Fibroblast of skin of left biceps (primary cell): ENCODE data around the gene TRIO.

Experiments
- DNase-seq, 2 experiments: peaks; one replicate each; pipeline ENCODE4 v3.0.0-alpha.2; 2013; ENCODE audit warnings: low read depth in 2 of 2

TRIO gene

GRCh38 chr5:14123551-14123950 is 19.6 kb upstream of the TRIO start:
- no peak for DNase-seq

DNA sequence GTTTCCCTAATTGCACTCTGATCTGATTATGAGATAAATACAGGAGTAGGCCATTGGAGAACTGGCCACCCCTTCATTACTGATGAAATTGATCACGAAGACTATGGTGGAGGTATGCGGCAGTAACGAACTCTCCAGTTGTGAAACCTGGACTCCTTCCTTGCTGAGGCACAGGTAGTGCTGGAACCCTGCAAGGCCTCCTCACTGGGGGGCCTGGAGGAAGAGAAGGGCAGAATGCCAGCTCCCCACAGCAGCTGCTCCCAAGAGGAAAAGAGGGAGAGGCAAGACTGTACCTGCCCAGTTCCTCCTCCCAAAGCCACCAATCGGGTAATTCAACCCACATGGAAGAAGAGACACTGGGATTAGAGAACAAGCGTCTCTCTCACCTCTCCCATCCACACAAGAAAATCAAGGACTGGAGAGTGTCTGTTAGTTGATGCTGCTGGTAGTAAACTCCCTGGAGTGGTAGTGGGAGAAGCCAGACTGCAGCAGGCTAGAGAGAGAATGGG is 19.1 kb upstream of the TRIO start:
- DNase-seq = no peak

DNA sequence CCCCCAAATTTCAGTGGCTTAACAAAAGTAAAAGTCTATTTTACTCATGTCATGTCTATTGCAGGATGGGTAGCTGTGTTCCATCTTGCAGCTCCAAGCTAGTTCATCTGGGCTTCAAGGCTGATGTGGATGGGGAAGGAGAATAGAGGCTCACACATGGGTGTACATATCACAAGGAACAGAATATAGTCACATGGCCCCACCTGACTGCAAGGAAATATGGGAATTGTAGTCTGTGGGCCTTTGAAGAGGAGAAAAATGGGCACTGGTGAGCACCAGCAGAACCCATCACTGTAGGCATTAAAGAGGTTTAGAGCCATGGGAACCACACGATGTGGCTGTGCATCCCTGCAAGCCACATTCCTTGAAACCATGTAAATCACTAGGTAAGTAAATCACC is 17.9 kb upstream of the TRIO start:
- no peak for DNase-seq

DNA sequence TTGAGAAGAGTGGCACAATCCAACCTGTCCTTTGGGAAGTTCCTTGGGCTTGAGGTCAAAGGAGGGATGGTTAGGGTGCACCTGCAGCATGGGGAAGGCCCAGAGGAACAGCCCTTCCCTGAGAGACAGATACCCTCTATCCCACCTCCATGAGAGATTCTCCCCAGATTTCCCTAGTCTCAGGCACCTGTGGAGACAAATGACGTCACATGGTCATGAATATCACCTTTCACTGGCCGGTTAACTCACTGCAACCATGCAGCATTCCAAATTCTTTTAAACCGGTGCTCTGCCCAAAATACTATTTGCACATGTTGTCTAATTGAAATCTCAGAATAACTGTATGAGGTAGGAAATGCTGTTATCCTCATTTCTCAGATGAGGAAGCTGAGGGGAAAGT is 15.6 kb upstream of the TRIO start:
- DNase-seq = no peak

DNA sequence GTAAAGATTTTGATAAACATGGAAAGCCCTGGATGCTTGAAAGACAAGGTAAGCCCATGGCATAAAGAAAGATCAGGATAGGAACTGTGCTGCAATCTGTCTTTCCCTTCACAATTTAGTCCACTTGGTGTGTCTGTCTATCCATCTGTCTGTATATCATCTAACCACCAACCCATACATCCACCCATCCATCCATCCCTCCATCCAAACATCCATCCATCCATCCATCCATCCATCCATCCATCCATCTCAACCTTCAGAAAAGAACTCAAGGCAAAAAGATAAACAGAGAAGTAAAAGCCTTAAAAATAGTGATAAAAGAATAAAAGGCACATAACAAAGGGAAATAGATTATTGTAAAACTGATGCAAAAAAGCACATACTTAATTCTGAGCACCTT is 15.1 kb upstream of the TRIO start:
- no peak for DNase-seq

- no peak for DNase-seq
These were observed 14.0 kb upstream of the TRIO start for GRCh38 chr5:14129123-14129522.

GRCh38 chr5:14131855-14132503 is 11.2 kb upstream of the TRIO start:
- no peak for DNase-seq

- no peak for DNase-seq
These were observed 9.7 kb upstream of the TRIO start for GRCh38 chr5:14133394-14133793.

GRCh38 chr5:14134083-14134482 is 9.1 kb upstream of the TRIO start:
- DNase-seq = no peak

DNA sequence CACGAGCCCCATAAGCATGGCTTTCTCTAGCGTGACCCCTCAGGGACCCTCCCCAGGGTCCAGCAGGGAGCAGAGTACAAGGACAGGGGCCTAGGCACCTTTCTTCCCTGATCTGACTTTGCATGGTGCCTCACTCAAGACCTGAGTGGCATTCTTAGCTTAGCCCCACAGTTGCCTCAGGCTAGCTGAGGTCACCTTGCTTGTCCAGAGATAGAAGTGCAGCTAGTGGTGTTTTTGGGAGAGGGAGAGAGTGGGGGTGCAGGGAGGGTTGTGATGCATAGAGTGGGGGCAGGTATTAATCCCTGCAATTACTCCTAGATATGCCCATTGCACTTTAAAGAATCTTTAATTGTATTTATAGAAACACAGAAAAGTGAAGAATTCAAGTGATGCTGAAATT is 8.4 kb upstream of the TRIO start:
- no peak for DNase-seq

GRCh38 chr5:14135621-14136020 is 7.5 kb upstream of the TRIO start:
- no peak for DNase-seq

- no peak for DNase-seq
These were observed 6.9 kb upstream of the TRIO start for GRCh38 chr5:14136228-14136627.

DNA sequence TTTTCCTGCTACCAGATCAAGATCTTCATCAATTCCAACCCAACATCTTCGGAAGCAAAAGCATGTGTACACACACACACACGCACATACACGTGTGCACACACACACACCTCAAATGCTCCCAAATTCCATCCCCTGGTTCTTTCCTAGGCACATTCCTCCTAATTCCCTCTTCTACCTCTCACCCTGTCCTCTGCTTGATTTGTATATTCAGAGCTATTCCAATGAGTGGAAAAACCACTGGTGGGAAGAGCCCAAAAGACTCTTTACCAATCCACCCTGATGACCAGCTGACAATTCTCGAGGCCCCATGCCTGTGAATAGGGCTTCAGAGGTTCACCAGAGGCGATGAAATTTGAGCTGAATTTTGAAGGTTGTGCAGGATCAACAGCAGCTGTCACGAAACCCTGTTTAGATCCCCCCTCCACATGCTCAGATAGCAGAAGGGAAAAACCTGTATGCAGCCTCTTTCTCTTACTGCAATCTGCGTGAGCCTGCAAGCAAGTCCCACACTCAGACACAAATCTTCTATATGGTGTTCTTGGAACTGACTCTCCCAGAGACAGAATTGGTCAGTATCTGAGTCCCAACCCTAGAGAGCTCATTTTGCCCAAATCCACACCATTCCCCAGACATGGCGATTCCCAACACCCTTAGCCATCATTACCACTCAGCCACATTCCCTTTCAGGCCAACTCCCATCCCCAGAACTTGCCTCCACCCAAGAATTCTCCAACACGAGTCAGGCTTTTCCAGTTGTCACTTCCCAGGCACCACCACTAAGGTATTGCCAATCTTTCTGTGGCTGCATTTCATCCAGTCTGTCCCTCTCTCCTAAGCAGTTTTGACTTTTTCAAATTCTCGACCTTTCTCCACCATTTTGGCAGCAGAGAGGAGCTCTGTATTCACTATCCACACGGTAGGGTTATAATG is 4.3 kb upstream of the TRIO start:
- no peak for DNase-seq

GRCh38 chr5:14141764-14142163 is 1.4 kb upstream of the TRIO start:
- DNase-seq = no peak

DNA sequence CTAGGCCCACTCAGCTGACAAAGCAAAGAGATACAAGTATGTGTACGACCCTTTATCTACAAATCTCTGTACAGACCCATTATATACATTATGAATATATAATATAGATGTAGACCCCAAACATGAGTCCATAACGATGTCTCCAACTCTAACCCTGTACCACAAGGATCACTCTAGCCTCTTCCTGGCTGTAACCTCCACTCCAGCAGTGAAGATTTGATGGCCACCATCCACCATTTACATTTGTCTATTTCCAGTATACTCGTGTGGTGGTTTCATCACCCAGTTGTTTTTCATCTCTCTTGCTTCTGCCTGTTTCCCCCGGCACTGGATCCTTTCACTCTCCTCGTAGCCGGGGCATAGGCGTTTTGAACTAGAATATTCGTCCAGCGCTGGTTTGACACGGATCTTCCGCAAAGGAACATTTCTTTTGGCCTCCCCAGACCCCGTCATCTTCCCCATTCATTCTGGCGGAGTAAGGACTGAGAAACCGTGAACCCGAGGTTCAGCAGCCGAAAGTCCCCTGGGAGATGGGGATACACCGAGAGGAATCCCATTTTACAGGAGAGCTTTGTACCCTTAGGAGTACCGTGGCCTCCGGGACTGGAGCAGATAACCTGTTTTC is 828 bp upstream of the TRIO start:
- DNase-seq = no peak

DNA sequence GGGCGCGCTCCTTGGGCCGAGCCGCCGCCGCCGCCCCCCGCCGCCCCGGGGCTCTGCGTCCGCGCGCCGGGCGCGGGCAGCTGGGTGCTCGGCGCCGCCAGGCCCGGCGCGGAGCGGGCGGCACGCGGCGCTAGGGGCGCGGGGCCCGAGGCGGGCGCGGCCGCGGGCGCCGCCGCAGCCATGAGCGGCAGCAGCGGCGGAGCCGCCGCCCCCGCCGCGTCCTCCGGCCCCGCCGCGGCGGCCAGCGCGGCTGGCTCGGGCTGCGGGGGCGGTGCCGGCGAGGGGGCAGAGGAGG is 351 bp downstream of the TRIO start:
- no peak for DNase-seq

DNA sequence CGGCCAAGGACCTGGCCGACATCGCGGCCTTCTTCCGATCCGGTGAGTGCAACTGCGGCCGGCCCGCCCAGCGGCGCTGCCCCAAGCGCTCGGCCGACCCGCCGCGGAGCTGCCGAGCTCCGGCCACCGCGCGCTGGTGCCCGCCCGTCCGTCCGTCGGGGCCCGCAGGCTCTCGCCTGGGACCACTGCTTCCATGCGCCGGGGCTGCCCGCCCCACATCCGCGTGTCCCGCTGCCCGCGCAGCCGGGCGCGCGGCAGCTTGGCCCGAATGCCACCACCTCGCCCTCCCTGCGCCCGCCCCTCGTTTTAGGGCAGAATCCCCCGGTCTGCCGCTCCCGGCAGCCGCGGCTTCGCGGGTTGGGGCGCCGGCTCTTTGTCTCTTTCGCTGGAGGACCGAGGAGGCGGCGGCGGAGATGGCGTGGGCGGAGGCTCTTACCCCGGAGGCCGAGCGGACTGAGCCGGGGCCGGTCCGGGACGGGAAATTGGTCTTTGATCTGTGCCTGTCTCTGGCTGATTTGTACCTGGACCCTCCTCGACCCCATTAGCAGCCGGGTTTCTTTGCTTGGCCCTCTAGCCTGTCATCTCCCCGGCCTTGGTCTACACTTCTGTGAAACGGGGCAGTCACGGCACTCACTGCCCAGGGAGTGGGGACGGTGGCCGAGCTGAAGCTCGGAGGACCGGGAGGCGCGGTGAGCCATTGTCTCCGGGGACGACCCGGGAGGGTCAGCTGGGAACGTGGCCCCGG is 871 bp downstream of the TRIO start:
- no peak for DNase-seq

GRCh38 chr5:14144586-14145434 is 1.7 kb downstream of the TRIO start:
- peak in 1 of 2 experiments; percentile 39 for DNase-seq

GRCh38 chr5:14145435-14146334 is 2.5 kb downstream of the TRIO start:
- DNase-seq = no peak

- no peak for DNase-seq
These were observed 3.6 kb downstream of the TRIO start for GRCh38 chr5:14146725-14147124.
